Activated CD4-positive, alpha-beta memory T cell treated with anti-CD3 and anti-CD28 coated beads for 36 hours (primary cell): ENCODE measurements around the gene PASK. TPM values are rescaled to one million over a fixed set of nuclear protein-coding genes. Genes with fewer than 3 reads are reported as not detected.
"Not testable (repeated sequence)": the region's sequence is repeated elsewhere in the genome, so short reads cannot be mapped to it uniquely, and the experiment has no call there.

Source experiments
- CTCF ChIA-PET: fragments of 350-600 bp; sonication (Branson Sonifier 250); formaldehyde crosslinking; loops from one replicate; lab custom pipeline; 2021; ENCODE audit warnings: antibody characterized with exemption, inconsistent platforms; lab: Charles Lee
- POLR2A ChIA-PET: fragments of 350-600 bp; sonication (Branson Sonifier 250); formaldehyde crosslinking; loops from one replicate; lab custom pipeline; 2021; ENCODE audit warnings: antibody characterized with exemption; lab: Charles Lee
- DNase-seq: peaks from one replicate; pipeline ENCODE4 v3.0.0-alpha.2; 2020
- H3K27ac Mint-ChIP-seq: one replicate; pipeline ENCODE4 v1.8.0; 2021; ENCODE audit warnings: mixed read lengths
- H3K27me3 Mint-ChIP-seq: one replicate; pipeline ENCODE4 v1.8.0; 2021; ENCODE audit warnings: mixed read lengths
- H3K36me3 Mint-ChIP-seq: one replicate; pipeline ENCODE4 v1.8.0; 2021; ENCODE audit warnings: mixed read lengths
- H3K4me1 Mint-ChIP-seq: one replicate; pipeline ENCODE4 v1.8.0; 2021; ENCODE audit warnings: low read depth, mixed read lengths
- H3K4me3 Mint-ChIP-seq: one replicate; pipeline ENCODE4 v1.8.0; 2021; ENCODE audit warnings: mild to moderate bottlenecking, mixed read lengths
- H3K9me3 Mint-ChIP-seq: one replicate; pipeline ENCODE4 v1.8.0; 2021; ENCODE audit warnings: mixed read lengths
- intact Hi-C: fragments of 100-400 bp; cut with micrococcal nuclease; formaldehyde crosslinking; loops from one replicate; pipeline ENCODE4 v1.15.1; 2023
- total RNA-seq, 2 experiments: library from RNA; stranded (reverse); gene quantifications; one replicate each; pipeline ENCODE4 v1.2.3, GENCODE V29; 2021

The PASK gene
- total RNA-seq, 2 experiments from 2014 or later: 86.1 to 100 TPM

DNA sequence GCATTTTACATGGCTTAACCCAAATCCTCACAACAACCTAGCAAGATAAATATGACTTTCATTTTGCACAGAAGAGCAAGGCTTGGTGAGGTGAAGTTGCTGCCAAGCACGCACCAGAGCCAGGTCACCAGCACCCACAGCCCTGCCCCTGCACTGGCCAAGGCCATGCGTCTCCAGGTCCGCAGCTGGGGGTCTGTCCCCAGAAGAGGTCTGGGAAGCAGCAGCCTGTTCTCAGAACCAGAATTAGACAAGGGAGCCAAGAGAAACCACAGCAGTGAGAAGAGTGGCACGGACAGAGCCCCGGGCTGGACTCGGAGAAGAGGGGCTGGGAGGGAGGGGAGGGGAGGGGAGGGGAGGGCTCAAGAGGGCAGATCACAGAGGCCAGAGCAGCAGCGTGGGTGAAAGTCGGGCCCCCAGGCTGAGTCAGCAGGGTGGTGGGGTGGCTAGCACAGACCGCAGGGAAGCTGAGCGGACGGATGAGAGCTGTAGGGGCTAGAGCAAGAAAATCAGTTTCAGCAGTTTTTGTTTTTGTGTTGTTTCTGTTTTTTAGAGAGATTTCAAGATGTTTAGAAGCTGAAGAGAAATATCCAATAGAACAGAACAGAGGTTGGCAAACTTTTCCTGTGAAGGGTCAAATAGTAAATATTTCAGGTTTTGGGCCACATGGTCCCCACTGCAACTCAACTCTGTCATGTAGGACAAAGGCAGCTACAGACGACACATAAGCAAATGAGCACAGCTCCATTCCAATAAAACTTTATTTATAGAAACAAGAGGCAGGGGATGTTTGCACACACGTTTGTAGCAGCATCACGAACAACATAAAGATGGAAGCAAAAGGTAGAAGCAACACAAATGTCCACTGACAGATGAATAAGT, 39.8 kb downstream of the PASK start:
- Mint-ChIP-seq H3K9me3 (no peaks in the 10 kb centered on the region), H3K4me3 (peak overlapping the region; percentile 85), H3K36me3 (peaks cover 58% of the 10 kb centered on the region), H3K4me1 (peaks cover 45% of the 10 kb centered on the region), H3K27me3 (no peaks in the 10 kb centered on the region), H3K27ac (peak overlapping the region; percentile 96)
- POLR2A ChIA-PET: interaction anchor here (0.8 to 1.8 kb wide), 3 partner anchors 7 to 14 kb away, joined by 3 to 8 read pairs (median 7); partner anchors contain the start of gene MTERF4
- CTCF ChIA-PET: no interaction called here
- peak; percentile 62 for DNase-seq
- intact Hi-C loops: no loop called here

- intact Hi-C loops: no loop called here
- peaks cover 54% of the 10 kb centered on the region for H3K36me3 Mint-ChIP-seq
- peak overlapping the region; percentile 96 for H3K27ac Mint-ChIP-seq
- H3K4me1 Mint-ChIP-seq: peaks cover 51% of the 10 kb centered on the region
- H3K9me3 Mint-ChIP-seq: no peaks in the 10 kb centered on the region
- DNase-seq: peak; percentile 9
- ChIA-PET POLR2A (no interaction called here), CTCF (no interaction called here)
- H3K4me3 Mint-ChIP-seq: peak overlapping the region; percentile 85
- no peaks in the 10 kb centered on the region for H3K27me3 Mint-ChIP-seq
Observed at GRCh38 chr2:241108271-241109209, 40.7 kb downstream of the PASK start.

- CTCF ChIA-PET: no interaction called here
- no peaks in the 10 kb centered on the region for H3K9me3 Mint-ChIP-seq
- no peak overlapping the region for H3K4me3 Mint-ChIP-seq
- no peaks in the 10 kb centered on the region for H3K27me3 Mint-ChIP-seq
- H3K27ac Mint-ChIP-seq: peak overlapping the region; percentile 38
- POLR2A ChIA-PET: no interaction called here
- peaks cover 49% of the 10 kb centered on the region for H3K36me3 Mint-ChIP-seq
- H3K4me1 Mint-ChIP-seq: peaks cover 50% of the 10 kb centered on the region
- intact Hi-C loops: no loop called here
- no peak for DNase-seq
Observed at GRCh38 chr2:241107031-241107783, 42.1 kb downstream of the PASK start.

DNA sequence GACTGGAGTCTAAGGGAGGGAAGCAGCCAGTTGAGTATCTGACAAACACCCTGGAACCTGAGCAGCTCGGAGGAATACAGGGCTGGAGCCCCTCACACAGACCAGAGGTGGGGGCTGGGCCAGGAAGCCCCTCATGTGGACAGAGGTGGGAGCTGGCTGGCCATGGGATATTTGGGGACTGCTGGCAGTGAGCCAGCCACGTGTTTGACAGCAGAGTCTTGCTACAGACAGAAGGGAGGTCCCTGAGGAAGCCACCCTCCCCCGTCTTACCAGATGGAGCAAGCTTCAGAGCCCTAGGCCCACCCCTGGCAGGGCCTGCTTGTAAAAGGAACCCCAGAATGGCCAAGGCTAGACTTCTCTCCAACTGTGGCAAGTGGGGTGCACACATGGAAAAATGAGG, 43.6 kb downstream of the PASK start:
- Mint-ChIP-seq H3K27me3 (no peaks in the 10 kb centered on the region), H3K36me3 (peaks cover 35% of the 10 kb centered on the region), H3K4me1 (peaks cover 52% of the 10 kb centered on the region), H3K9me3 (no peaks in the 10 kb centered on the region), H3K27ac (peak overlapping the region; percentile 54), H3K4me3 (no peak overlapping the region)
- CTCF ChIA-PET: no interaction called here
- intact Hi-C loops: no loop called here
- POLR2A ChIA-PET: no interaction called here
- no peak for DNase-seq

- DNase-seq, POLR2A ChIA-PET, H3K9me3 Mint-ChIP-seq, H3K27ac Mint-ChIP-seq, H3K27me3 Mint-ChIP-seq, H3K4me3 Mint-ChIP-seq: not testable (repeated sequence)
- peaks cover 55% of the 10 kb centered on the region for H3K4me1 Mint-ChIP-seq
- intact Hi-C loops: loop anchor here (5.0 kb wide), 1 partner anchor 537 kb away; the partner anchor contains the start of gene RNPEPL1
- peaks cover 28% of the 10 kb centered on the region for H3K36me3 Mint-ChIP-seq
- CTCF ChIA-PET: interaction anchor here (0.6 to 1.0 kb wide), 2 partner anchors 26 to 596 kb away, joined by 3 read pairs; no protein-coding TSS in a partner anchor
Observed at GRCh38 chr2:241104611-241105010, 44.7 kb downstream of the PASK start.

- intact Hi-C loops: loop anchor here (2.0 to 5.0 kb wide), 2 partner anchors 46 to 536 kb away; partner anchors contain the start of genes PASK and RNPEPL1
- H3K36me3 Mint-ChIP-seq: peaks cover 31% of the 10 kb centered on the region
- no peaks in the 10 kb centered on the region for H3K27me3 Mint-ChIP-seq
- no peaks in the 10 kb centered on the region for H3K9me3 Mint-ChIP-seq
- ChIA-PET CTCF (interaction anchor here (1.8 kb wide), 1 partner anchor 10 kb away, joined by 4 read pairs; no protein-coding TSS in a partner anchor), POLR2A (interaction anchor here (0.7 to 1.9 kb wide), 3 partner anchors 7 to 47 kb away, joined by 3 to 8 read pairs (median 5); partner anchors contain the start of gene PPP1R7)
- peak overlapping the region; percentile 91 for H3K4me3 Mint-ChIP-seq
- peaks cover 56% of the 10 kb centered on the region for H3K4me1 Mint-ChIP-seq
- DNase-seq: no peak
- H3K27ac Mint-ChIP-seq: peak overlapping the region; percentile 95
Observed at GRCh38 chr2:241103176-241103595, 46.1 kb downstream of the PASK start.

GRCh38 chr2:241102239-241102803, 47.0 kb downstream of the PASK start, which contains the start of gene MTERF4:
Gene MTERF4, minus strand, starts transcription at chr2:241102287. Its CDS starts 14 bp downstream, at chr2:241102273.
- peaks cover 61% of the 10 kb centered on the region for H3K4me1 Mint-ChIP-seq
- ChIA-PET CTCF (interaction anchor here (0.5 to 2.3 kb wide), 3 partner anchors 10 to 456 kb away, joined by 4 to 7 read pairs (median 4); no protein-coding TSS in a partner anchor), POLR2A (interaction anchor here (1.0 to 4.2 kb wide), 5 partner anchors 8 to 51 kb away, joined by 3 to 28 read pairs (median 5); partner anchors contain the start of genes PASK and PPP1R7)
- H3K27me3 Mint-ChIP-seq: no peaks in the 10 kb centered on the region
- H3K36me3 Mint-ChIP-seq: peaks cover 30% of the 10 kb centered on the region
- DNase-seq: peak; percentile 93
- H3K27ac Mint-ChIP-seq: peak within 1 kb of the TSS; percentile 95
- peak within 1 kb of the TSS; percentile 91 for H3K4me3 Mint-ChIP-seq
- intact Hi-C loops: loop anchor here (1.0 to 5.0 kb wide), 3 partner anchors 10 to 535 kb away; partner anchors contain the start of genes PASK and RNPEPL1
- no peaks in the 10 kb centered on the region for H3K9me3 Mint-ChIP-seq

GRCh38 chr2:241099246-241099645, 50.0 kb downstream of the PASK start:
- no peaks in the 10 kb centered on the region for H3K9me3 Mint-ChIP-seq
- CTCF ChIA-PET: no interaction called here
- no peak for DNase-seq
- POLR2A ChIA-PET: interaction anchor here (1.1 to 4.2 kb wide), 2 partner anchors 25 to 51 kb away, joined by 3 to 28 read pairs; partner anchors contain the start of genes PASK and PPP1R7
- intact Hi-C loops: loop anchor here (10.0 kb wide), 1 partner anchor 216 kb away; the partner anchor contains the start of genes HDLBP and SEPTIN2
- peak overlapping the region; percentile 89 for H3K27ac Mint-ChIP-seq
- H3K36me3 Mint-ChIP-seq: peaks cover 48% of the 10 kb centered on the region
- no peaks in the 10 kb centered on the region for H3K27me3 Mint-ChIP-seq
- no peak overlapping the region for H3K4me3 Mint-ChIP-seq
- peaks cover 82% of the 10 kb centered on the region for H3K4me1 Mint-ChIP-seq

DNA sequence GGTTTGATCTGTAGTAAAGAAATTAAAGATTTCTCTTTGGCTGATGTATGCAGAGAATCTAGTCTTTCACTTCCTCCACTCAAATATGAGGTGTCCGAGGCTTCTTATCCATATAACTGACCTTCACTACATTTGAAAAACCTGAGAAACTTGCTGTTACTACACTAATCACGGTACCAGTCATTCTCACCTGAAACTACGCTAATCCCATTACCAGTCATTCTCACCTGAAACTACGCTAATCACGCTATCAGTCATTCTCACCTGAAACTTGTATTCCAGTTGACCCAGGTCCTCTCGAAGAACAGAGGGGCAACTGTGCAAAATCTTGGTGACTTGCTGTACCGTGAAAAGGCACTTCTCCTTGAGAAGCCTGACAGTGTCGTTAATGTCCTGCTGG, 52.3 kb downstream of the PASK start:
- POLR2A ChIA-PET: no interaction called here
- peaks cover 72% of the 10 kb centered on the region for H3K4me1 Mint-ChIP-seq
- peak; percentile 50 for DNase-seq
- peak overlapping the region; percentile 89 for H3K27ac Mint-ChIP-seq
- no peaks in the 10 kb centered on the region for H3K9me3 Mint-ChIP-seq
- CTCF ChIA-PET: no interaction called here
- intact Hi-C loops: loop anchor here (10.0 kb wide), 1 partner anchor 218 kb away; the partner anchor contains the start of genes HDLBP and SEPTIN2
- peaks cover 57% of the 10 kb centered on the region for H3K36me3 Mint-ChIP-seq
- H3K27me3 Mint-ChIP-seq: no peaks in the 10 kb centered on the region
- H3K4me3 Mint-ChIP-seq: peak overlapping the region; percentile 17

DNA sequence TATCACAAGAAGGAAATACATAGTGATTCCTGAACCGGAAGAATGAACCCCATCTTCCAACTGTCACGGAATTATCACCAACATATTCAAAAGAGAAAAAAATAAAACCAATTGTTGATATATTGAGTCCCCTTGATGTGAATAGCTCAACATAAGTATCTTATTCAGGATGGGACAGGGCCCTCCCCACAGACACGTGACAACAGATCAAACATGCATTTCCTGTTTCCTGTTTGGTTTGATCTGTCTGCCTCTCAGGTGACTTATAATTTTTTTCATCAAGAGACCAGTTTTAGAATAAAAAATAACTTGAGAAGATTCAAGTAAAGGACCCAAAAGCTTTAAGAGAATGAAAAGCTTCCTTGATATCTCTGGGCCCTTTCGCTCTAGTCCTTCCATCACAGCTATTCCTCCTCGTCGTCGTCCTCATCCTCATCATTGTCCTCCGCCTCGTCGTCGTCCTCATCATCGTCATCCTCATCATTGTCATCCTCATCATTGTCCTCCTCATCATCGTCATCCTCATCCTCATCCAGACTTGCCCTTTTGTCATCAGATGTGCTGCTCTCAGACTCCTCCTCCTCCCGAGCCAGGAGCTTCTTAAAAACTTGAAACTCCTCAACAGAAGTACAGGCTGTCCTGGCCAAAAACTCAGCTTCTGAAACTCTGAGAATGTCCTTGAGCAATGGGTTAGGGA, 53.5 kb downstream of the PASK start:
- Mint-ChIP-seq H3K4me3 (peak overlapping the region; percentile 30), H3K27me3 (no peaks in the 10 kb centered on the region), H3K9me3 (no peaks in the 10 kb centered on the region), H3K36me3 (peaks cover 66% of the 10 kb centered on the region), H3K4me1 (peaks cover 69% of the 10 kb centered on the region), H3K27ac (peak overlapping the region; percentile 89)
- POLR2A ChIA-PET: interaction anchor here (0.6 to 1.3 kb wide), 2 partner anchors 12 to 25 kb away, joined by 3 read pairs; no protein-coding TSS in a partner anchor
- CTCF ChIA-PET: interaction anchor here (1.5 kb wide), 2 partner anchors 17 to 55 kb away, joined by 4 to 5 read pairs; partner anchors contain the start of gene PPP1R7
- peak; percentile 64 for DNase-seq
- intact Hi-C loops: loop anchor here (2.0 to 10.0 kb wide), 2 partner anchors 17 to 219 kb away; partner anchors contain the start of genes HDLBP and SEPTIN2
